Ishikawa (cell line): ENCODE measurements around the gene PRDM12.
A peak's percentile ranks its signal among the peaks of the same experiment; 100 is the strongest.

ENCODE experiments used
- CEBPB ChIP-seq: IDR thresholded peaks from 2 replicates; pipeline ENCODE4 v1.6.1; 2012
- CREB1 ChIP-seq: IDR thresholded peaks from 2 replicates; pipeline ENCODE4 v1.6.1; 2012; ENCODE audit warnings: low read depth
- EP300 ChIP-seq: IDR thresholded peaks from 2 replicates; pipeline ENCODE4 v1.6.1; 2012; ENCODE audit warnings: borderline replicate concordance
- FOXM1 ChIP-seq: IDR thresholded peaks from 2 replicates; pipeline ENCODE4 v1.6.1; 2012; ENCODE audit warnings: low read depth, borderline replicate concordance
- NFIC ChIP-seq: IDR thresholded peaks from 2 replicates; pipeline ENCODE4 v1.6.1; 2012
- RAD21 ChIP-seq: IDR thresholded peaks from 2 replicates; pipeline ENCODE4 v1.6.1; 2012; ENCODE audit warnings: low read depth
- TAF1 ChIP-seq: IDR thresholded peaks from 2 replicates; pipeline ENCODE4 v1.6.1; 2012; ENCODE audit warnings: low read depth, mild to moderate bottlenecking
- YY1 ChIP-seq: IDR thresholded peaks from 2 replicates; pipeline ENCODE4 v1.6.1; 2012; ENCODE audit warnings: low read depth
- TF ChIP-seq, protein P1 (sequence below): IDR thresholded peaks from 2 replicates; pipeline ENCODE4 v1.6.1; 2012
- TF ChIP-seq, protein P2 (sequence below): IDR thresholded peaks from 2 replicates; pipeline ENCODE4 v1.6.1; 2012; ENCODE audit warnings: low read depth, mild to moderate bottlenecking

DNA sequence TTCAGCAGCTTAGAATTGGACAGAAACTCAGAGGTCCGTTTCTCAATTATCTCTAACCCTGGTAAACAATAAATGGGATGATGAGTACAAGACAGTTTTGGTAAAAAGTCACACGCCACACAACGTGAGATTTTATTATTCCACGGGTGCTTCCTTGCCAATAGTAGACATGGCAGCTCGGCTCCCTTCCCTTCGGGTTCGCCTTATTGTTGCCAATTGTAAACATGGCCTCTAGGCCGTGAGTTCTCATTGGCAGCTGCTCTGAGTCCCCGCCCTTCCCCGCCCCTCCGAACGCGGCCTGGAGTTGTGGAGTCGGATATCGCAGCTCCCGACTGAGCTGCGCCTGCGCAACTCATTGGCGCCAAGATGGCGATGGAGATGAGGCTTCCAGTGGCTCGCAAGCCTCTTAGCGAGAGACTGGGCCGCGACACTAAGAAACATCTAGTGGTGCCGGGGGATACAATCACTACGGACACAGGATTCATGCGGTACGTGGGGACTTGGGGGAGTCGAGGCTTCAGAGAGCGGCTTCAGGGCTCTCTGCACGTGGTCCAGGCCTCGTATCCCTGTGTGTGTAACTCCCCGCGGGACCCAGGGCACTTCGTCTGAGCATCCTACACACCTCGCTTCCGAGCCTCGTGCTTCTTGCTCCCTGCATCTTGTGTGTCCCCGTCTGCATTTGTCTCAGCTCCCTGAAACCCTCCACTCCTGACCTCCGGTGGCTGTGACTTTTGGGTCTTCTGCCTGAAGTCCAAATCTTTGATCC, 29.2 kb downstream of the PRDM12 start, which contains the start of gene EXOSC2:
- TF ChIP-seq TAF1 = peak; percentile 98
- no peak for TF ChIP-seq RAD21
- TF ChIP-seq NFIC = no peak
- TF ChIP-seq, protein P1, sequence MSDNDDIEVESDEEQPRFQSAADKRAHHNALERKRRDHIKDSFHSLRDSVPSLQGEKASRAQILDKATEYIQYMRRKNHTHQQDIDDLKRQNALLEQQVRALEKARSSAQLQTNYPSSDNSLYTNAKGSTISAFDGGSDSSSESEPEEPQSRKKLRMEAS = peak; percentile 93
- no peak for TF ChIP-seq FOXM1
- TF ChIP-seq YY1 = peak; percentile 99
- TF ChIP-seq CREB1 = 0 out of 2 replicates have a peak, but pooled peaks have one; percentile 41
- TF ChIP-seq, protein P2, sequence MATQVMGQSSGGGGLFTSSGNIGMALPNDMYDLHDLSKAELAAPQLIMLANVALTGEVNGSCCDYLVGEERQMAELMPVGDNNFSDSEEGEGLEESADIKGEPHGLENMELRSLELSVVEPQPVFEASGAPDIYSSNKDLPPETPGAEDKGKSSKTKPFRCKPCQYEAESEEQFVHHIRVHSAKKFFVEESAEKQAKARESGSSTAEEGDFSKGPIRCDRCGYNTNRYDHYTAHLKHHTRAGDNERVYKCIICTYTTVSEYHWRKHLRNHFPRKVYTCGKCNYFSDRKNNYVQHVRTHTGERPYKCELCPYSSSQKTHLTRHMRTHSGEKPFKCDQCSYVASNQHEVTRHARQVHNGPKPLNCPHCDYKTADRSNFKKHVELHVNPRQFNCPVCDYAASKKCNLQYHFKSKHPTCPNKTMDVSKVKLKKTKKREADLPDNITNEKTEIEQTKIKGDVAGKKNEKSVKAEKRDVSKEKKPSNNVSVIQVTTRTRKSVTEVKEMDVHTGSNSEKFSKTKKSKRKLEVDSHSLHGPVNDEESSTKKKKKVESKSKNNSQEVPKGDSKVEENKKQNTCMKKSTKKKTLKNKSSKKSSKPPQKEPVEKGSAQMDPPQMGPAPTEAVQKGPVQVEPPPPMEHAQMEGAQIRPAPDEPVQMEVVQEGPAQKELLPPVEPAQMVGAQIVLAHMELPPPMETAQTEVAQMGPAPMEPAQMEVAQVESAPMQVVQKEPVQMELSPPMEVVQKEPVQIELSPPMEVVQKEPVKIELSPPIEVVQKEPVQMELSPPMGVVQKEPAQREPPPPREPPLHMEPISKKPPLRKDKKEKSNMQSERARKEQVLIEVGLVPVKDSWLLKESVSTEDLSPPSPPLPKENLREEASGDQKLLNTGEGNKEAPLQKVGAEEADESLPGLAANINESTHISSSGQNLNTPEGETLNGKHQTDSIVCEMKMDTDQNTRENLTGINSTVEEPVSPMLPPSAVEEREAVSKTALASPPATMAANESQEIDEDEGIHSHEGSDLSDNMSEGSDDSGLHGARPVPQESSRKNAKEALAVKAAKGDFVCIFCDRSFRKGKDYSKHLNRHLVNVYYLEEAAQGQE = no peak
- no peak for TF ChIP-seq EP300
- TF ChIP-seq CEBPB = no peak
